ENCODE measurements around the gene LGALS1.

- no peak for TF ChIP-seq CTCF (IDR thresholded peaks at IDR 0.05)
- TF ChIP-seq POLR2A (IDR thresholded peaks at IDR 0.05) = no peak
Measured at GRCh38 chr22:37692627-37693285, 17.3 kb downstream of the LGALS1 start.

Measured in right lobe of liver (tissue), 4 donors.